GM12873 (cell line): Measurements from ENCODE around the gene RNF212B.

Source experiments
- CTCF ChIP-seq: IDR thresholded peaks from 2 replicates; pipeline ENCODE4 v1.5.1; 2012; ENCODE audit warnings: low read depth, mild to moderate bottlenecking, moderate library complexity, low read length, control low read depth; ENCODE audit not compliant: insufficient read depth; ENCODE audit errors: missing control alignments

The RNF212B gene

GRCh38 chr14:23208324-23208723, 29.4 kb upstream of the RNF212B start:
- no peak for TF ChIP-seq CTCF

GRCh38 chr14:23209651-23210423, 27.9 kb upstream of the RNF212B start:
- TF ChIP-seq CTCF = no peak

- TF ChIP-seq CTCF = no peak
These were observed 22.3 kb upstream of the RNF212B start for GRCh38 chr14:23215421-23215820.

GRCh38 chr14:23217032-23218020, 20.4 kb upstream of the RNF212B start:
- TF ChIP-seq CTCF = no peak

DNA sequence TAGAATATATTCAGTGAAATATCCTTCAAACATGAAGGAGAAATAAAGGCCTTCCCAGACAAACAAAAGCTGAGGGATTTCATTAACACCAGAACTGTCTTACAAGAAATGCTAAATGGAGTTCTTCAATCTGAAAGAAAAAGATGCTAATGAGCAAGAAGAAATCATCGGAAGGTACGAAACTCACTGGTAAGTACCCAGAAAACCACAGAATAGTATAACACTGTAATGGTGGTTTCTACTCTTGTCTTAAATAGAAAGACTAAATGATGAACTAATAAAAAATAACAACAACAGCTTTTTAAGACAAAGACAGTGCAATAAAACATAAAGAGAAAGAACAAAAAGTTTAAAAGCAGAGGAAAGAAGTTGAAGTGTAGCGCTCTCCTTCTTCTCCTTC, 18.7 kb upstream of the RNF212B start:
- TF ChIP-seq CTCF = no peak

GRCh38 chr14:23227566-23227965, 10.2 kb upstream of the RNF212B start:
- no peak for TF ChIP-seq CTCF

GRCh38 chr14:23228812-23229211, 8.9 kb upstream of the RNF212B start:
- TF ChIP-seq CTCF = no peak
